ENCODE results near the gene ARID5A. TPM values are rescaled to one million over a fixed set of nuclear protein-coding genes. Genes with fewer than 3 reads are reported as not detected.

ARID5A gene
- total RNA-seq, 2 experiments from 2014 or later, result 326 to 342 TPM

GRCh38 chr2:96532641-96533291 lies 3.8 kb upstream of the ARID5A start:
- Histone ChIP-seq H3K27me3 (ENCODE audit: control insufficient read depth in 1 of 2, insufficient read depth in 2 of 2, low read length in 2 of 2) (no peaks in the 10 kb centered on the region), H3K36me3 (ENCODE audit: insufficient read depth, low read length) (no peaks in the 10 kb centered on the region), H3K4me3 (ENCODE audit: low read length) (no peak overlapping the region), H3K4me1 (ENCODE audit: insufficient read depth, low read length) (peaks cover 70% of the 10 kb centered on the region), H3K27ac (ENCODE audit: low read depth in 1 of 2, low read length in 2 of 2) (peak overlapping the region in 1 of 2 donors; percentile 31), H3K9me3 (ENCODE audit: control insufficient read depth in 1 of 2, insufficient read depth in 1 of 2, low read length in 2 of 2) (no peaks in the 10 kb centered on the region)
- peaks cover 57% of the 10 kb centered on the region for H3K4me1 Mint-ChIP-seq (ENCODE audit: low read depth)
- H3K36me3 Mint-ChIP-seq (ENCODE audit: low read depth), result peaks cover 10% of the 10 kb centered on the region
- H3K9me3 Mint-ChIP-seq, result no peaks in the 10 kb centered on the region
- no peak for TF ChIP-seq CTCF (IDR thresholded peaks at IDR 0.05)
- intact Hi-C loops (cut with DNase I, micrococcal nuclease), result loop anchor here in 1 of 2 experiments (5.0 to 10.0 kb wide), 4 partner anchors 205 to 1112 kb away; partner anchors contain the start of genes CIAO1, COX5B, STARD7 and TMEM127
- DNase-seq, result peak in 1 of 14 experiments; percentile 22
- H3K27me3 Mint-ChIP-seq, result no peaks in the 10 kb centered on the region
- H3K4me3 Mint-ChIP-seq, result peak overlapping the region; percentile 73
- H3K27ac Mint-ChIP-seq, result peak overlapping the region; percentile 78
- ChIA-PET CTCF (interaction anchor here (0.5 to 3.1 kb wide), 4 partner anchors 12 to 211 kb away, joined by 3 to 24 read pairs (median 6); no protein-coding TSS in a partner anchor), POLR2A (interaction anchor here (0.6 to 2.1 kb wide), 5 partner anchors 11 to 125 kb away, joined by 3 to 5 read pairs (median 4); partner anchors contain the start of gene KANSL3)
- ATAC-seq (ENCODE audit: poor library complexity), result no peak

GRCh38 chr2:96533292-96534073 lies 3.1 kb upstream of the ARID5A start:
- Histone ChIP-seq H3K4me3 (ENCODE audit: low read length) (no peak overlapping the region), H3K9me3 (ENCODE audit: control insufficient read depth in 1 of 2, insufficient read depth in 1 of 2, low read length in 2 of 2) (no peaks in the 10 kb centered on the region), H3K27me3 (ENCODE audit: control insufficient read depth in 1 of 2, insufficient read depth in 2 of 2, low read length in 2 of 2) (no peaks in the 10 kb centered on the region), H3K4me1 (ENCODE audit: insufficient read depth, low read length) (peaks cover 70% of the 10 kb centered on the region), H3K27ac (ENCODE audit: low read depth in 1 of 2, low read length in 2 of 2) (no peak overlapping the region), H3K36me3 (ENCODE audit: insufficient read depth, low read length) (no peaks in the 10 kb centered on the region)
- TF ChIP-seq CTCF (IDR thresholded peaks at IDR 0.05), result no peak
- H3K27me3 Mint-ChIP-seq, result no peaks in the 10 kb centered on the region
- peak overlapping the region; percentile 67 for H3K4me3 Mint-ChIP-seq
- ChIA-PET CTCF (interaction anchor here (3.1 kb wide), 1 partner anchor 21 kb away, joined by 24 read pairs; no protein-coding TSS in a partner anchor), POLR2A (interaction anchor here (0.6 to 1.2 kb wide), 3 partner anchors 68 to 324 kb away, joined by 3 read pairs; no protein-coding TSS in a partner anchor)
- H3K4me1 Mint-ChIP-seq (ENCODE audit: low read depth), result peaks cover 51% of the 10 kb centered on the region
- ATAC-seq (ENCODE audit: poor library complexity) (no peak), DNase-seq (peak in 1 of 14 experiments; percentile 32)
- no peaks in the 10 kb centered on the region for H3K9me3 Mint-ChIP-seq
- no peak overlapping the region for H3K27ac Mint-ChIP-seq
- H3K36me3 Mint-ChIP-seq (ENCODE audit: low read depth), result peaks cover 17% of the 10 kb centered on the region
- intact Hi-C loops (cut with DNase I, micrococcal nuclease), result loop anchor here in 1 of 2 experiments (5.0 to 10.0 kb wide), 4 partner anchors 204 to 1111 kb away; partner anchors contain the start of genes CIAO1, COX5B, STARD7 and TMEM127

GRCh38 chr2:96534141-96534540 lies 2.4 kb upstream of the ARID5A start:
- CTCF ChIA-PET, result interaction anchor here (3.1 kb wide), 1 partner anchor 20 kb away, joined by 24 read pairs; no protein-coding TSS in a partner anchor

More at GRCh38 chr2:96534141-96534540, 2.4 kb upstream of the ARID5A start:
- Mint-ChIP-seq H3K9me3 (no peaks in the 10 kb centered on the region), H3K4me1 (ENCODE audit: low read depth) (peaks cover 56% of the 10 kb centered on the region), H3K36me3 (ENCODE audit: low read depth) (peaks cover 24% of the 10 kb centered on the region), H3K4me3 (peak overlapping the region; percentile 67), H3K27ac (peak overlapping the region; percentile 99), H3K27me3 (no peaks in the 10 kb centered on the region)
- intact Hi-C loops (cut with DNase I, micrococcal nuclease), result loop anchor here in 1 of 2 experiments (5.0 to 10.0 kb wide), 4 partner anchors 203 to 1111 kb away; partner anchors contain the start of genes CIAO1, COX5B, STARD7 and TMEM127
- POLR2A ChIA-PET, result interaction anchor here (0.9 to 7.1 kb wide), 3 partner anchors 6 to 323 kb away, joined by 3 to 180 read pairs (median 3); no protein-coding TSS in a partner anchor
- Histone ChIP-seq H3K36me3 (ENCODE audit: insufficient read depth, low read length) (no peaks in the 10 kb centered on the region), H3K27me3 (ENCODE audit: control insufficient read depth in 1 of 2, insufficient read depth in 2 of 2, low read length in 2 of 2) (no peaks in the 10 kb centered on the region), H3K9me3 (ENCODE audit: control insufficient read depth in 1 of 2, insufficient read depth in 1 of 2, low read length in 2 of 2) (no peaks in the 10 kb centered on the region), H3K27ac (ENCODE audit: low read depth in 1 of 2, low read length in 2 of 2) (no peak overlapping the region), H3K4me3 (ENCODE audit: low read length) (no peak overlapping the region), H3K4me1 (ENCODE audit: insufficient read depth, low read length) (peaks cover 70% of the 10 kb centered on the region)
- TF ChIP-seq CTCF (IDR thresholded peaks at IDR 0.05), result no peak
- DNase-seq, result no peak
- no peak for ATAC-seq (ENCODE audit: poor library complexity)

Data from CD4-positive, alpha-beta T cell (primary cell).